OCI-M1 (cell line): ENCODE measurements around the gene ZNF25.
"Not testable (repeated sequence)": the region's sequence is repeated elsewhere in the genome, so short reads cannot be mapped to it uniquely, and the experiment has no call there.

Source experiments
- DNase-seq: peaks from one replicate; lab custom pipeline; 2025; lab: John Stamatoyannopoulos, UW

The ZNF25 gene

DNA sequence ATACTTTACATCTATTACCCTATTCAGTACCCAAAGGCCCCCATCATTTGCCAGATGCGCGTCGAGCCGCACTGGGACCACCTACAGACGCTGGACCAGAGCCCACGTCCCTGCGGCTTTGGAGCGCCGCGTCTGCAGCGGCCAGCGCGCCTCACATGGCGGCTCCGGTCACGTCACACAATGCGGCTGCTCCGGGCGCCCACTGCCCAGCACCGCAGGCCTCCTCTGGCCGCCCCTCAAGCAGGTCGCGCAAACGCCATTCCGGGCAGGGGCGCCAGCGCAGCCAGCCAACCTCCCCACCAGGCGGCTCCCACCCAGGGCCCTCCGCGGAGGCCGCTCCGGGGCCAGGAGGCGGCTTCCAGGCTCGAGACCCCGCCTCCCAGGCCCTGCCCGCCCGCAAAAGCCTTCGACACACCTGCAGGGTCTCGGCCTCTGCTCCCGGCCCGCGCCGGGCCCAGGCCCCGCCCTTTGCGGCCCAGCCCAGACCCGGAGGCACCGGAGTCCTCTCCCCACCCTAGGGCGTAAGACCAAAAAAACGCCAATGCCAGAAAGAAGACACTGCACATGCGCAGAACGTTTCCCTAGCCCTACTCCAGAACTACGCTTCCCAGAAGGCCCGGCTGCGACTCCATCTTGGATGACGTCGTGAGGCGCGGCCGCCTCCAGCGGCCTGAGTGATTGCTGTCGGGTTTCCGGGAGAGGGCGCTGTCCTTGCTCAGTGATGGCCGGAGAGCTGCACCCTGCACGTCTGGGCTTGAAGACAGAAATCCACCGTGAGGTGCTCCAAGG, at the start of gene ZNF25:
ZNF25 (minus strand) TSS at position 557 of the 789 bp plus-strand sequence. CDS start 4,925 bp downstream, outside the sequence.
- DNase-seq = peak; percentile 99

DNA sequence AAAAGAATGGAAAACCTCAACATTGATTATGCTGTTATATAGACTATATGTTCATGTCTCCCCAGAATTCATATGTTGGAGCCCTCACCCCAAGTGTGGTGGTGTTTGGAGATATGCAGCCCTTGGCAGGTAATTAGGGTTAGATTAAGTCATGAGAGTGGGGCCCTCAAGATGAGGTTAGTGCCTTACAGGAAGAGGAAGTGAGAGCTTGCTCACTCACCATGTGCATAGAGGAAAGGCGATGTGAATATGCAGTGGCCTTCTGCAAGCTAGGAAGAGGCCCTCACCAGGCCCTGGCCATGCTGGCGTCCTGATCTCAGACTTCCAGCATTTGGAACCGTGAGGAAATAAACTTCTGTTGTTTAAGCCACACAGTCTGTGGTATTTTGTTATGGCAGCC, 48.8 kb upstream of the ZNF25 start:
- DNase-seq = peak; percentile 14

DNA sequence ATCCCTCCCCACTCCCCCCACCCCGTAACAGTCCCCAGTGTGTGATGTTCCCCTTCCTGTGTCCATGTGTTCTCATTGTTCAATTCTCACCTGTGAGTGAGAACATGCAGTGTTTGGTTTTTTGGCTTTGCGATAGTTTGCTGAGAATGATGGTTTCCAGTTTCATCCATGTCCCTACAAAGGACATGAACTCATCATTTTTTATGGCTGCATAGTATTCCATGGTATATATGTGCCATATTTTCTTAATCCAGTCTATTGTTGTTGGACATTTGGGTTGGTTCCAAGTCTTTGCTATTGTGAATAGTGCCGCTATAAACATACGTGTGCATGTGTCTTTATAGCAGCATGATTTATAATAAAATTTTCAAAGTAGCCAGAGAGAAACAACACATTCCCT, 42.7 kb upstream of the ZNF25 start:
- not testable (repeated sequence) for DNase-seq

DNA sequence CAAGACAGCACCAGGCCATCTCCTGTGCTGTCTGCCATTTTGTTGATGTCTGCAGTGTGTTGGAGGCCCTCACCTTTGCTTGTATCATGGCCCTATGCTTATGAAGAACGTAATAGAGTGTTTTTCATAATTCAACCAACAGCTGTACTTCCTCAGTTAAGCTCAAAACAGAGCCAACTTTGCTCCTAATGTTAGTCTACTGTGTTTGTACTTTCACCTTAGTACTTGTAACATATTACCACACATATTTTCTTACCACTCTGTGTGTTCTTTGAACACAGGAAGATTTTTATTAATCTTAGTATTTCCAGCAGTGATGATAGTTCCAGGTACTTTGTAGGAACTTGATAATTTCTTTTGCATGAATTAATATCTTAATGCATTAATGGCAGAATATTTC, 39.9 kb upstream of the ZNF25 start:
- DNase-seq = no peak

DNA sequence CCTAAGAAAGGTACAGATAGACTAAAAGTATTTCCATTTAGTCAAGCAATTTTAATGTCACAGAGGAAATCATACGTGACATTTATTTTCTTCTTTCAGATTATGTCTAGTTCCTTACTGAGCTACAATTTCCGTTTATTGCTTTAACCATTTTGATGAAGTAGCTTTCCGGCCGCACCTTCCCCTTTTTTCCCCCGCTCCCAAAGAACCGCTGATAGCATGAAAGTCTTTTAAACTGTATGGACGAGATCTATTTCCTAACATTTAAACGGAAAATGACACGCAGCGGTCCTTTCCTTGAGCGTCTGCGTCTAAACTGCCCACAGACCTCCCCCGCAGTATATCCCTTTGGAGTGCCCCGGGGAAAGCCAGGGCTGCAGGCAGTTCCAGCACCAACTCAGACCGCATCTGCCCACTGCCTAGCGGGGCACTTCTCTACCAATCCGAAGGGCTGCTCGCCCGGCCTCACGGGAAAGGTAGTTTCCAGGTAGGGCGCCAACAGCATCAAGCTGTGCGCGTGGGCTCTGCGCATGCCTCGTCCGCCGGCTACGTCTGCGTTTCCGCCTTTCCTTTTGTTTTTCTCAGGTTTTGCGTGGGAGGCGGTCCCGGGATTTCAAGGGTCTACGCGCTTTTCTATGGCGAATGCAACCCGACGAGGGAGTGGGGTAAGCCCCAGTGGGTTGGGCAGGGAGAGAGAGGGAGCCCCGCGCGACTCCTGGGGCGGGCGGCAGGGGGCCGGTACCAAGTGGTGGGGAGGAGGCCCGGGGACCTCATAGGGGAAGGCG, 33.9 kb upstream of the ZNF25 start, which contains the start of gene ZNF33A:
ZNF33A (plus strand) TSS at position 557 of the 785 bp plus-strand sequence. CDS start 1,667 bp downstream, outside the sequence.
- peak; percentile 96 for DNase-seq

DNA sequence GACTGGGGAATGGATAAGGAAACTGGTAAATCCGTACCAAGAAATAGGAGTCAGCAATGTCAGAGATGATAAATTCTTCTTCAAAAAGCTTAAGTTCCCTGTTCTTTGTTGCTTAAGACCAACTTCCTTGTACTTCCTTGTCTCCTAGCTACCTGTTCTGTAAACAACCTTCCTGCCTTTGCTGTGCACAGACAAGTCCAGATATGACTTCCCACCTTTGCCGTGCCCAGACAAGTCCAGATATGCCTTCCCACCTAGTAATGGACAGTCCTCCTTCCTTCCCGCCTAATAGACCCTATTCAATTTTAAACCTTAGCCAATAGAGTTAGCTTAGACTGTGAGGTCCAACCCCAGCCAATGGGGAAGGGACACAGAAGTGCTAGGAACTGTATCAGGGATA, 31.5 kb upstream of the ZNF25 start:
- DNase-seq = peak; percentile 7

DNA sequence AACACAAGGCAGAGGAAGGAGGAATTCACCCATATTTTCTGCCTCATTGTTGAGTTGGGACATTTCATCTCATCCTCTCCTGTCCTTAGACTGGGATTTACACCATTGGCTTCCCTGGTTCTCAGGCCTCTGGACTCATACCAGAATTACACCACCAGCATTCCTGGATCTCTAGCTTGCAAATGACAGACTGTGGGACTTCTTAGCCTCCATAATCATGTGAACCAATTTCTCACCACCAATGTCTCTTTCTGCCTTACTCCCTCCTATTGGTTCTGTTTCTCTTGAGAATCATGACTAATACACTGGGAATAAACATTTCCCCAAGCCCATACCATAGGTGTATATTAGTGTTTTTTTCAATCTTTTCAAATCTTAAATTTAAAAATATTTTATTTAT, 31.1 kb upstream of the ZNF25 start:
- DNase-seq = no peak

DNA sequence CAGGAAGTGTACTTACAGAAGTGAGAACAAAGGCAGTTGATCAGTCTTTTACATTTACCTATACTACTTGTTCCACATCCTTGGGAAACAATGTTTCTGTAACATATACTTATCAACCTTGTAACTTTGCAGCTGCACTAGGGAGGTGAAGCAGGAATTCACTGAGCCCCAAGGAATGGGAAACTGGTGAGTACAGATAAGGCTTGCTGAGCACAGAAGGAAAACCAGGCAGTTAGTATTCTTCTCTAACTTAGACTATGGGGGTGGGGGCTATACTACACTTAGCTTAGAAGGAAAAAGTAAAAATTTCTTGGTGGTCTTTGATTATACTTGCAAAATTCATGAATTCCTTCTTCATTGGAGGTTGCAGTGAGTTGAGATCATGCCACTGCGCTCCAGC, 27.1 kb upstream of the ZNF25 start:
- peak; percentile 14 for DNase-seq

DNA sequence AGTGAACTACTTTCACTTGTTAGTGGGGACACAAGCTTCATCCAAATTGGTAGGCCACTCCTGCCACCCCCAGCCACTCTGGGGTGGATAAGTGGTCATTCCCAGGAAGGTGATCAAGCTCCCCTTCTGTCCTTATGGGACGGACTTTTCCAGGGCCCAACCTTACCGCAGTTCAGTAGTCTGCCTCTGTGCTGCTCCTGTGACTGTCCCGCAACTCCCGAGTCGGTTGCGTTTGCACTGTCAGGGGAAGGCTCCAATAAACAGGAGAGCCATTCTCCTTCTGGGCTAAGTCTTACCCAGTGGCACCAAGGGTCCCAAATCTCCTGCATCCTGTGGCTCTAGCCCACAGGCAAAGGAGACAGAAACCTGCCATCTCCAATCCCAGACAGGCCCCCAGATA, 26.6 kb upstream of the ZNF25 start:
- no peak for DNase-seq

DNA sequence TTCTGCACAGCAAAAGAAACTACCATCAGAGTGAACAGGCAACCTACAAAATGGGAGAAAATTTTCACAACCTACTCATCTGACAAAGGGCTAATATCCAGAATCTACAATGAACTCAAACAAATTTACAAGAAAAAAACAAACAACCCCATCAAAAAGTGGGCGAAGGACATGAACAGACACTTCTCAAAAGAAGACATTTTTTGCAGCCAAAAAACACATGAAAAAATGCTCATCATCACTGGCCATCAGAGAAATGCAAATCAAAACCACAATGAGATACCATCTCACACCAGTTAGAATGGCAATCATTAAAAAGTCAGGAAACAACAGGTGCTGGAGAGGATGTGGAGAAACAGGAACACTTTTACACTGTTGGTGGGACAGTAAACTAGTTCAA, 24.0 kb upstream of the ZNF25 start:
- not testable (repeated sequence) for DNase-seq

DNA sequence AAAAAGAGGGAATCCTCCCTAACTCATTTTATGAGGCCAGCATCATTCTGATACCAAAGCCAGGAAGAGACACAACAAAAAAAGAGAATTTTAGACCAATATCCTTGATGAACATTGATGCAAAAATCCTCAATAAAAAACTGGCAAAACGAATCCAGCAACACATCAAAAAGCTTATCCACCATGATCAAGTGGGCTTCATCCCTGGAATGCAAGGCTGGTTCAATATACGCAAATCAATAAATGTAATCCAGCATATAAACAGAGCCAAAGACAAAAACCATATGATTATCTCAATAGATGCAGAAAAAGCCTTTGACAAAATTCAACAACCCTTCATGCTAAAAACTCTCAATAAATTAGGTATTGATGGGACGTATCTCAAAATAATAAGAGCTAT, 22.5 kb upstream of the ZNF25 start:
- DNase-seq = not testable (repeated sequence)

DNA sequence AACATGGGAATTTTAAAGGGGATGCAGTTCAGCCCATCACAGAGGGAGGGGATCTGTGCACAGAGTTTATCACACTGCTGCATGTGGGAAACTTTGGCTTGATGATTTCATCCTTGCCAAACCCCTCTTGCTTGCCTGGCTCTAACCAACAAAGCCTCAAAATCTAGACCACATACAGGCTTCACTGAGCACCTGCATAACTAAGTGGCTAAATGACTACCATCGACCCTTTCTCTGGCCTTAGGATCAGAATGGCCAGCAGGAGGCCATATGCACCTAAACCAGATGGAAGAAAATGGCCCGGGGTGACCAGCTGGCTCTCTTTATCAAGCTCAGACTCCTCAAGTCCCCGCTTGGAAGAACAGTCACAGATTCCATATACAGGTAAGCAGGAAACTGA, 15.6 kb upstream of the ZNF25 start:
- peak; percentile 43 for DNase-seq

DNA sequence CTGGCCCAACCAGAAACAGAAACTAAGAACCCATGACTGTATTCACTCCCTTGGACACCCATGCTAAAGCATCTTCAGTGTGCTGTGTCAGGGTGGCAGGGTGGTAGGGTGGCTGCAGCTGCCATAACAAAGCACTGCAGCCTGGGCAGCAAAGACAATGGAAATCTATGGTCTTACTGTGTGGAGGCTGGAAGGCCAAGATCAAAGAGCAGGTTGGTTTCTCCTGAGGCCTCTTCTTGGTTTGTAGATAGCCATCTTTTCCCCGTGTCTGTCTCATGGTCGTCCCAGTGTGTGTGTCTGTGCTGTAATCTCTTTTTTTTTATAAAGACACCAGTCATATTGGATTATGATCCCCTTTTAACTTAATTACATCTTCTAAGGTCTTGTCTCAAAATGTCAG, 15.2 kb upstream of the ZNF25 start:
- DNase-seq = no peak

DNA sequence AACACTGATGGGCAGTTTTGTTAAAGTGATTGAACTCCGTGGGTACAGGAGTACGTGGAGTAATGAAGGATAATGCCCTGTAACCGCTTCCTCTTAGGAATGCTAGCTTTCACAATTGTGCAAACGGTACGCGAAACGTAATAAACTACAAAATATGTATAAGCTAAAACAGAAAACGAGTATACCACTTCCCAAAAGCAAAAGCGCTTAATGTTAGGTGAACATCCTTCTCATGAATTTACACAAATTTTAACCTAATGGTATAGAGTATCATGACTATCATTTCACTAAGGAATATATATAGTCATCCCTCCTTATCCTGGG, 395 bp upstream of the ZNF25 start:
- no peak for DNase-seq

DNA sequence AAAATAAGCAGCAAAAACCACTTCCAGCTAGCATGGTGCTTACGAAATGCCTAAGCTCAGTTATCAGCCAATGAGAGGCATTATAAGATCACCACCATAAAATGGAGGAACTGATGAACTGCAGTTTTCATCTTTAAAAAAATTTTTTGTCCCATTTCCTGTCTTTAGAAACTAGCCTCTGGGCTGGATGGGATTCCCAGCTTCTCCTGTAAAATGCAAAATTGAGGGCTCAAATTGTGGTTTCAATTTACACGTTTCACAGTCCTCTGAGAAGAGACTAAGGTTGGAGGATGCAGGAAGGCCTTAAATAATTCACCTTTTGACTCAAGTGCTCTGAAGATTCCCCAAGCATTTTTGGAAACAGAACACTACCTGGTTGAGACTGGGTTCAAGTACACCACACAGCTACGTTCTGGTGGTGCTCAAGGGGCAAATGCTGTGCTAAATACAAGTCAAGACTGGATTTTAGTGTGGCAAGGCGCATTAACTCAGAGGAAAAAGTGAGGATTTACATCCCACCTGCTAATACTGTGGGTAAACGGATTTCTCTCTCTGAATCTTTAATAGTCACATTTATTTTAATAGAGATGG, 951 bp downstream of the ZNF25 start:
- DNase-seq = peak; percentile 61

DNA sequence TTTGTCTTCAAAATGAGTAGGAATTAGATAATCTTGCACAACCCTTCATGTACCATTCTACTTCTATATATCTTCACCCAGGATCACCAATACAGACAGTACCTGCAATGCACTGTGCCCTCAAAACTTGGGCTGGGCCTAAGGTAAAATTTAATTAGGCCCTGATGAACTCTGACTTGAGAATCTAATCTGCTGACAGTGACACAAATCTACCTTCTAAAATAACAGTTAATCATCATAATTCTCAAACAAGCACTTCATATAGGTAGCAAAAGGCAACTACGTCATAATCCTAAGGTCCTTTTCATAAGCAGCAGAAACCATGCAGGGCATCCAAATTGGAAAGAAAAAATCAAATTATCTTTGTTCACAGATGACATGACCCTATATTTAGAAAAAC, 4.1 kb downstream of the ZNF25 start:
- DNase-seq = no peak

DNA sequence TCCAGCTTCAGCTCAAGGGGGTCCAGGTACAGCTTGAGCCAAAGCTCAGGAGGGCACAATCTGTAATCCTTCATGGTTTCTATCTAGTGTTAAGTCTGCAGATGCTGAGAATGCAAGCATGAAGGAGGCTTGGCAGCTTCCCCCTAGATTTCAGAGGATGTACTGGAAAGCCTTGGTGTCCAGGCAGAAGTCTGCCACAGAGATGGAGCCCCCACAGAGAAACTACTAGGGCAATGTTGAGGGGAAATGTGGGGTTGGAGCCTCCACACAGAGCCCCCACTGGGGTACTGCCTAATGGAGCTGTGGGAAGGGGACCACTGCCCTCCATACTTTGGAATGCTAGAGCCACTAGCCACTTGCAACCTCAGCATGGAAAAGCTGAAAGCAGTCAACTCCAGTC, 11.4 kb downstream of the ZNF25 start:
- no peak for DNase-seq

DNA sequence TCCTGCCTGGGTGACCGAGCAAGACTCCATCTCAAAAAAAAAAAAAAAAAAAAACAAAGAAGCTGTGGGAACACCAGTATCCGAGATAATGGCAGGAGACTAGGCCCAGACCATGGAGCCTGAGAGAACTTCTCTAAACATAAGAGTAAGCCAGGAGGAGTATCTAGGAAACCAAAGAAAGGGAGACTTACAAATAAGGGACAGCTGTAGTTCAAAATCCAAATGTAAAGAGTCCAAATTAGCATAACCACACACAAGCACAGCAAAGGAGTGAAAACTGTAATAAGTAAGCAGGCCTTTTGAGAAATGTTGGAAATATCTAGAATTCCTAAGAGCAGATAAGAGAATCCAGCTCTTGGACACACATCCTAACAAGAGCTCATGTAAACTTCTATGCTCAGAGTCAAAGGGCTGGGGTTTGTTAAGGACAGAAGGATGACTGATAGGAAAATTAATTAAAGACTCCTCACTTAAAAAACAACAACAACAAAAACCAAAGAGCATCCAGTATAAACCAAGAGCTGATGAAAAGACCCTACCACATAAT, 15.8 kb downstream of the ZNF25 start:
- no peak for DNase-seq

DNA sequence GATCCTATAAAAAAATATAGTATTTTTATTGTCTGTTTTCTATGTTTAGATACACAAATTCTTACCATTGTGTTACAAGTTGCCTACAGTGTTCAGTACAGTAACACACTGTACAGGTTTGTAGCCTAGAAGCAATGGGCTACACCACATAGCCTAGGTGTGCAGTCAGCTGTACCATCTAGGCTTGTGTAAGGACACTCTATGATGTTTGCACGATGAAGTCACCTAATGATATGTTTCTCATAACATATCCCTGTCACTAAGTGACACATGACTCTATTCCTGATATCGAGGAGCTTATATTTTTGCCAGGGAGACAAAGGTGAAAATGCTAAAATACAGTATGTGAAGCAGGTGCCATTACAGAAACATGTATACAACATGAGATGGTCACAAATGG, 18.6 kb downstream of the ZNF25 start:
- DNase-seq = no peak

DNA sequence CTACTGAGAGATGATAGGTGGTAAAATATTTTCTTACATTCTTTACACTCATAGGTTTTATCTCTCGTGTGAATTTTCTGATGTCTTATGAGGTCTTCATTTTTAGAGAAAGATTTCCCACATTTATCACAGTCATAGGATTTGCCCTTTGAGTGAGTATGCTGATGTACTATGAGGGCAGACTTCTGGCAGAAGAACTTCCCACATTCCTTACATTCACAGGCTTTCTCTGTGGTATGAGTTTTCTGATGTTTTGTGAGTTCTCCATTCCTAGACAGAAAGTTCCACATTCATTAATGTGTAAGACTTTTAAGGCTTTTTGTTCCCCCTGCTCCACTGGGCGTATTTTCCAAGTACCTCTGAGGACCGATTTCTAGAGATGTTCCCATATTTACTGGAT, 23.5 kb downstream of the ZNF25 start:
- DNase-seq = no peak

DNA sequence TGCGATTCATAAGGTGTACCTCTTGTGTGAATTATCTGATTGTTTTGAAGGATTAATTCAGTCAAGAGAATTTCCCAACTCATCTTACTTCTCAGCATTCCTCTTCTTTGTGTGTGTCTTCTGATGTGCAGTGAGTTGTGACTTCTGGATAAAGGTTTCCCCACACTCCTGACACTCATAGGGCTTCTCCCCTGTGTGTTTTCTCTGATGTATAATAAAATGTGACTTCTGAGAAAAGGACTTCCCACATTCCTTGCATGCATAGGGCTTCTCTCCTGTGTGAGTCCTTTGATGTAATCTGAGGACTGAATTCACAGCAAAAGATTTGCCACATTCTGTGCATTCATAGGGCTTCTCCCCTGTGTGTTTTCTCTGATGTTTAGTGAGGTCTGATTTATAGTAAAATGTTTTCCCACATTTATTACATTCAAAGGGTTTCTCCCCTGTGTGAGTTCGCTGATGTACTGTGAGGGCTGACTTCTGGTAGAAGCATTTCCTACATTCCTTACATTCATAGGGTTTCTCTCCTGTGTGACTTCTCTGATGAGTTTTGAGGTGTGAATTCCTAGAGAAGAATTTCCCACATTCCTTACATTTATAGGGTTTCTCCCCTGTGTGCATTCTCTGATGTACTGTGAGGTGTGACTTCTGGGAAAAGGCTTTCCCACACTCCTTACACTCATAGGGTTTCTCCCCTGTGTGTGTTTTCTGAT, 24.2 kb downstream of the ZNF25 start:
- DNase-seq = no peak

DNA sequence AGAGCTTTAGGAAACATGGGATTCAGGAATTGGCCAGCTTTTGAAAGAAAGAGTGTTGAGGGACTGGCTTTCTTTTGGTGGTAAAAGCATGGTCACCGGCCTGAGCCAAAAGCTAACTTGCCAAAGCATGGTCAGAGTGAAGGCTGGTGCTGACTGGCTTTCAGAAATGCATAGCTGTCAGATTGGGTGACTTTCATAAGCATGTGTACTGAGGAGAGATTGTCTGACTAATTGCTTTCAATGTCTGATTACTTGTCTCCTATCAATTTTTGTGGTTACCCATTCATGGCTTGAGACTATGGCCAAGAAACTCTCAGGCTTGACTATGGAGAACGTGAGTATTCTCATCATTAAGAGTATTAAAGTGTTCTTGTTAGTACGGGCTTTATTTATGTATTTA, 28.2 kb downstream of the ZNF25 start:
- DNase-seq = no peak
